Epithelial cell of esophagus (primary cell): Measurements from ENCODE around the gene TAP1.

Experiments used
- DNase-seq: peaks from one replicate; pipeline ENCODE4 v3.0.0; 2010; ENCODE audit warnings: low read depth
- H3K4me3 ChIP-seq: 2 replicates; pipeline ENCODE4 v1.5.1; 2011; ENCODE audit warnings: mild to moderate bottlenecking, low read length, control low read depth
- TF ChIP-seq, protein P1 (sequence below): IDR thresholded peaks from 2 replicates; pipeline ENCODE4 v1.5.1; 2011; ENCODE audit warnings: low read depth, mild to moderate bottlenecking, low read length, control low read depth, inconsistent platforms; ENCODE audit not compliant: insufficient read depth; ENCODE audit errors: missing control alignments

Gene TAP1

DNA sequence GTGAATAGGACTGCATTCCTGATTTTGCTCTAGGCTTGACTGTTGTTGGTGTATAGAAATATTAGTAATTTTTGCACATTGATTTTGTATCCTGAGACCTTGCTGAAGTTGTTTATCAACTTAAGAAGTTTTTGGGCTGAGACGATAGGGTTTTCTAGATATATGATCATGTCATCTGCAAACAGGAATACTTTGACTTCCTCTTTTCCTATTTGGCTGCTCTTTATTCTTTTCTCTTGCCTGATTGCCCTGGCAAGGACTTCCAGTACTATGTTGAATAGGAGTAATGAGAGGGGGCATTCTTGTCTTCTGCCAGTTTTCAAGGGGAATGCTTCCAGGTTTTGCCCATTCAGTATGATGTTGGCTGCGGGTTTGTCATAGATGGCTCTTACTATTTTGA is 50.1 kb downstream of the TAP1 start:
- TF ChIP-seq, protein P1, sequence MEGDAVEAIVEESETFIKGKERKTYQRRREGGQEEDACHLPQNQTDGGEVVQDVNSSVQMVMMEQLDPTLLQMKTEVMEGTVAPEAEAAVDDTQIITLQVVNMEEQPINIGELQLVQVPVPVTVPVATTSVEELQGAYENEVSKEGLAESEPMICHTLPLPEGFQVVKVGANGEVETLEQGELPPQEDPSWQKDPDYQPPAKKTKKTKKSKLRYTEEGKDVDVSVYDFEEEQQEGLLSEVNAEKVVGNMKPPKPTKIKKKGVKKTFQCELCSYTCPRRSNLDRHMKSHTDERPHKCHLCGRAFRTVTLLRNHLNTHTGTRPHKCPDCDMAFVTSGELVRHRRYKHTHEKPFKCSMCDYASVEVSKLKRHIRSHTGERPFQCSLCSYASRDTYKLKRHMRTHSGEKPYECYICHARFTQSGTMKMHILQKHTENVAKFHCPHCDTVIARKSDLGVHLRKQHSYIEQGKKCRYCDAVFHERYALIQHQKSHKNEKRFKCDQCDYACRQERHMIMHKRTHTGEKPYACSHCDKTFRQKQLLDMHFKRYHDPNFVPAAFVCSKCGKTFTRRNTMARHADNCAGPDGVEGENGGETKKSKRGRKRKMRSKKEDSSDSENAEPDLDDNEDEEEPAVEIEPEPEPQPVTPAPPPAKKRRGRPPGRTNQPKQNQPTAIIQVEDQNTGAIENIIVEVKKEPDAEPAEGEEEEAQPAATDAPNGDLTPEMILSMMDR = no peak
- no peak overlapping the region for H3K4me3 ChIP-seq
- DNase-seq = no peak

DNA sequence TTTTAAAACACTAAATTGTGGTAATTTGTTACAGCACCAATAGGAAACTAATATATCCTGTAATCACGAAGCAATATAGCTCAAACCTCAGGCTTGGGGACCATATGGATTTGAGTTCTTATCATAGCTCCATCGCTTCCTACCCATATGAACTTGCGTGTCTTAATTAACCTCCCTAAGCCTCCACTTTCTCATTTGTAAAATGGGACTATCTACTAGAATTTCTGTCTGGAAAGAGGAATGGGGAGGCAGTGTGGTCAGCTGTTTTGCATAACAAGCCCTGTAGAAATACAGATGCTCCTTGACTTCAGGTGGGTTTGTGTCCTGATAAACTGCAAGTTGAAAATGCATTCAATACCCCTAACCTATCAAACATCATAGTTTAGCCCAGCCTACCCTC is 53.8 kb downstream of the TAP1 start:
- TF ChIP-seq, protein P1 = no peak
- no peak for DNase-seq
- H3K4me3 ChIP-seq = no peak overlapping the region

DNA sequence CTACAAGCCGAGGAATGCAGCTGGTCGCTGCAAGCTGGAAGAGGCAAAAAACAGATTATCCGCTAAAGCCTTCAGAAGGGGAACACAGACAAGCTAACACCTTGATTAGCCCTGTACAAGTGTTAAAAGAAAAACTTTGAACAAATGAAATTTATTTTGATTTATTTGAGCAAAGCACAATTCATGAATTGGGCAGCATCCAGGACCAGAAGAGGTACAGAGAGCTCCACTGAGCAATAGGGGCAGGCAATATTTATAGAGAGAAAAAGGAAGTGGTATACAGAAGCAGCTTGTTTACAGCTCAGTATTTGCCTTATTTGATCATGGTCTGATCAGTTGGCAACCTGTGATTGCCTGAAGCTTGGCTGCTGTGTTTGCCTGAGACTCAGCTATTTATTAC is 54.3 kb downstream of the TAP1 start:
- no peak for DNase-seq
- TF ChIP-seq, protein P1 = no peak
- H3K4me3 ChIP-seq = no peak overlapping the region

DNA sequence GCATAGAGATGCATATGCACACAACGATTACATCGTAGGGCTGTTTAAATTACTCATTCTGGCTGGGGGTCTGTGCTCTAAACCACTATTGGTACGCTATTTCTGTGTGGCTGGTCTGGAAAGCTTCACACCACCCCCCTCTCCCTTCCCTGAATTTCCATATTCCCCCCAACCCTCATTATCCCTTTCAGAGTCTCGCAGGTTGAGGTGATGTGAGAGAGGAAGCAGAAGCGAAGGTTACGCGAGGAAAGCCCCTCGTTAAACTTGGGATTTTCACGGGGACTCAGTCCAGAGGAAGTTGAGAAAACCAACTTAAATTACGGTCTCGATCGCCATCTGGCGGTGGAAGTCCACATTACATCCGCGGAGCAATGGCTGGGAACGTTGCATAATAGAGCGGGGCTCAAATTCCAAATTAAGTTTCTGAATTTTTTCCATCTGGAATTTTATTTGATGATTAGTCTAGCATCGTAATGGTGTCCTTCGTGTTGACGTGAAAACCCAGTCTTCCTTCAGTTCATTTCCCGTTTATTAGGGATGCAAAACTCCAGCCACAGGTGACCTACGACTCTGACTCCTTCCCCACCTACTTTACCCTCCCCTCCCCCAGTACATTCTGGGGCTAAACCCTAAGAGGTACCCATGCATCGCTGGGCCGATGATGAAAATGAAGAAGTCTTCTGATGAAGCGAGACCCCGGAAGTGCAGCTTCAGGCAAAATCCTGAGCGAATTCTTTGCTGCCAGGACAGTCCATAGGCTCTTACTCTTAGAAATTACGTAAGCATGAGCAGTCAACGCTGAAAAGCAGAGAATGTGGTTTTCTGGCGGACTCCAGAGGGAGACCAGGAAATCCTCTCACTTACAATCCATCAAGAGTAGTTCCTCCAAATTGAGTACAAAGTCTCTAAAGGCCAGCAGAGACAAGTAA is 56.4 kb downstream of the TAP1 start:
- peak; percentile 64 for DNase-seq
- H3K4me3 ChIP-seq = peak overlapping the region; percentile 2
- TF ChIP-seq, protein P1 = peak; percentile 76
